Activated CD4-positive, alpha-beta memory T cell treated with anti-CD3 and anti-CD28 coated beads, Interleukin-2, amount 10 ng/mL, durations not matched to agents 7 days and 5 days (primary cell): ENCODE measurements around the gene R3HDM4. TPM values are rescaled to one million over a fixed set of nuclear protein-coding genes. Genes with fewer than 3 reads are reported as not detected.
"Not testable (repeated sequence)": the region's sequence is repeated elsewhere in the genome, so short reads cannot be mapped to it uniquely, and the experiment has no call there.

ENCODE experiments used
- CTCF ChIA-PET: fragments of 350-600 bp; sonication (Branson Sonifier 250); formaldehyde crosslinking; loops from one replicate; lab custom pipeline; 2021; ENCODE audit warnings: antibody characterized with exemption, inconsistent platforms; lab: Charles Lee
- POLR2A ChIA-PET: fragments of 350-600 bp; sonication (Branson Sonifier 250); formaldehyde crosslinking; loops from one replicate; lab custom pipeline; 2021; ENCODE audit warnings: antibody characterized with exemption; lab: Charles Lee
- DNase-seq: peaks from one replicate; pipeline ENCODE4 v3.0.0-alpha.2; 2020
- H3K27ac Mint-ChIP-seq: one replicate; pipeline ENCODE4 v1.8.0; 2021; ENCODE audit warnings: mild to moderate bottlenecking, mixed read lengths
- H3K27me3 Mint-ChIP-seq: one replicate; pipeline ENCODE4 v1.8.0; 2021; ENCODE audit warnings: mixed read lengths
- H3K36me3 Mint-ChIP-seq: one replicate; pipeline ENCODE4 v1.8.0; 2021; ENCODE audit warnings: low read depth, mixed read lengths
- H3K4me1 Mint-ChIP-seq: one replicate; pipeline ENCODE4 v1.8.0; 2021; ENCODE audit warnings: mixed read lengths
- H3K4me3 Mint-ChIP-seq: one replicate; pipeline ENCODE4 v1.8.0; 2021; ENCODE audit warnings: mild to moderate bottlenecking, mixed read lengths
- H3K9me3 Mint-ChIP-seq: one replicate; pipeline ENCODE4 v1.8.0; 2021; ENCODE audit warnings: mixed read lengths
- total RNA-seq, 2 experiments: library from RNA; stranded (reverse); gene quantifications; one replicate each; pipeline ENCODE4 v1.2.3, GENCODE V29; 2021

R3HDM4 gene
- 100 to 1,000 TPM; 111 to 116 TPM for total RNA-seq

DNA sequence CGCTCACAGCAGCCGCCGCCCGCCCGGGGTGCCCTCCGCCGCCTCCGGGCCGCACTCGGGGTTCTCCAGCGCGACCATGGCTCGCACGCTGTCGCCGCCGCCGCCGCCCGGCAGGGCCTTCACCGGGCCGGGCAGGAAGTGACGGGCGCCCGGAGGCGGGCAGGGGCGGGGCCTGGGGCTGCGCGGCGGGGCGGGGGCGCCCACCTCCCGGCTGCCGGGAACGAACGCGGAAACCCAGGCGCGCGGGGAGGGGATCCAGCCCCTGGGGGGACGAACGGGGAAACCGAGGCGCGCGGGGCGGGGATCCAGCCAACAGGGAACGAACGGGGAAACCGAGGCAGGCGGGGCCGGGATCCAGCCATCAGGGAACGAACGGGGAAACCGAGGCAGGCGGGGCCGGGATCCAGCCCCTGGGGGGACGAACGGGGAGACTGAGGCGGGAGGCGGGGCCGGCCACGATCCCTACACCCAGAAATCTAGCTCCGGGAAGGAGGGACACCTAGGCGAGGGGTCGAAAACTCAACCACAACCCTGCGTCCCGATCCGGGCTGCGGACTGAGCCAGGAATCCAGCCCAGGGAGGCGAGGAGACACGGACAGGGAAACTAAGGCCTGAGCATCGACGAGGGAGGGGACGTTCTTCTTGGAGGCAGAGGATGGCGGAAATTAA is at the start of gene R3HDM4:
TSS of gene R3HDM4 (minus strand) at position 140 of the 669 bp plus-strand sequence. CDS start at position 78, 62 bp downstream.
- Mint-ChIP-seq H3K36me3 (peaks cover 16% of the 10 kb centered on the region), H3K9me3 (no peaks in the 10 kb centered on the region)
- POLR2A ChIA-PET: interaction anchor here (0.7 to 2.5 kb wide), 4 partner anchors 20 to 139 kb away, joined by 3 to 8 read pairs (median 6); partner anchors contain the start of genes MED16 and RNU6-9

DNA sequence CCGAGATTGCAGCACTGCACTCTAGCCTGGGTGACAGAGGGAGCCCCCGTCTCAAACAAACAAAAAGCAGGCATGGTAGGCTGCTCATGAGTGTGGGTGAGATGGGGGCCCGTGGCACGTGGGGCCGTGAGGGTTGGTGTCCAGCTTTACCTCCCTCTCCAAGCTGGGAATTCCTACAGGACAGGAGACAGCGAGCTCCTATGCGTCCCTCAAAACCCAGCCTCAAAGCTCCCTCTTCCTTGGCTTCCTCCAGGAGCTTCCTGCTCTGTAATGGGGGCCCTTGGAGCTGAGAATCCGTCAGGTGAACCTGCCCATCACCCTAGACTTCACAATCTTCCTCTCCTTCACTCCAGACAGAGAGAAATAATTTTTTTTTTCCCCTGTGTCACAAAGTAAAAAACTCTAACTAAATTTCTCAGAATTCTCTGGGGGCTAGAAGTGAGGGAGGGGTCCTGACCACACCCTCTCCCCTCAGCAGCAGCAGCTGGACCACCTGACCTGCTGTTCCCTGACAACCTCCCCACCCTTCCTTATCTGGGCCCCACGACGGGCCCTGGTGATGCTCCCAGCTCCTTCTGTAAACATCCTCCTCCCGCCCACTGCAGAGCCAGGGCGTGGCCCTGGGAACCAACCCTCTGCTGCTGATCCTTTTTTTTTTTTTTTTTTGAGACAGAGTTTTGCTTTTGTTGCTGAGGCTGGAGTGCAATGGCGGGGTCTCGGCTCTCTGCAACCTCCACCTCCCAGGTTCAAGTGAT is 49.0 kb upstream of the R3HDM4 start:
- H3K4me1 Mint-ChIP-seq: peaks cover 15% of the 10 kb centered on the region
- H3K36me3 Mint-ChIP-seq: peaks cover 38% of the 10 kb centered on the region
- ChIA-PET POLR2A (interaction anchor here (0.5 to 1.0 kb wide), 3 partner anchors 22 to 293 kb away, joined by 3 read pairs; partner anchors contain the start of gene WDR18), CTCF (interaction anchor here (0.7 kb wide), 1 partner anchor 272 kb away, joined by 5 read pairs; no protein-coding TSS in a partner anchor)
- H3K27ac Mint-ChIP-seq: peak overlapping the region; percentile 58
- no peaks in the 10 kb centered on the region for H3K27me3 Mint-ChIP-seq
- DNase-seq: no peak
- H3K4me3 Mint-ChIP-seq: no peak overlapping the region
- H3K9me3 Mint-ChIP-seq: peaks cover 2% of the 10 kb centered on the region

More for the DNA sequence above, at the start of gene R3HDM4:
- Mint-ChIP-seq H3K4me3 (peak within 1 kb of the TSS; percentile 80), H3K27ac (peak within 1 kb of the TSS; percentile 86), H3K27me3 (peaks cover 5% of the 10 kb centered on the region), H3K4me1 (peaks cover 34% of the 10 kb centered on the region)
- peak; percentile 86 for DNase-seq
- CTCF ChIA-PET: interaction anchor here (0.6 to 4.3 kb wide), 2 partner anchors 10 to 50 kb away, joined by 3 to 35 read pairs; no protein-coding TSS in a partner anchor

- no peak for DNase-seq
- no peak overlapping the region for H3K27ac Mint-ChIP-seq
- ChIA-PET CTCF (no interaction called here), POLR2A (no interaction called here)
- H3K27me3 Mint-ChIP-seq: no peaks in the 10 kb centered on the region
- no peak overlapping the region for H3K4me3 Mint-ChIP-seq
- H3K9me3 Mint-ChIP-seq: peaks cover 2% of the 10 kb centered on the region
- peaks cover 15% of the 10 kb centered on the region for H3K4me1 Mint-ChIP-seq
- H3K36me3 Mint-ChIP-seq: peaks cover 26% of the 10 kb centered on the region
Observed at GRCh38 chr19:960601-960938, 47.6 kb upstream of the R3HDM4 start.

GRCh38 chr19:960020-960419 is 47.0 kb upstream of the R3HDM4 start:
- ChIA-PET CTCF (no interaction called here), POLR2A (no interaction called here)
- H3K9me3 Mint-ChIP-seq: peaks cover 2% of the 10 kb centered on the region

DNA sequence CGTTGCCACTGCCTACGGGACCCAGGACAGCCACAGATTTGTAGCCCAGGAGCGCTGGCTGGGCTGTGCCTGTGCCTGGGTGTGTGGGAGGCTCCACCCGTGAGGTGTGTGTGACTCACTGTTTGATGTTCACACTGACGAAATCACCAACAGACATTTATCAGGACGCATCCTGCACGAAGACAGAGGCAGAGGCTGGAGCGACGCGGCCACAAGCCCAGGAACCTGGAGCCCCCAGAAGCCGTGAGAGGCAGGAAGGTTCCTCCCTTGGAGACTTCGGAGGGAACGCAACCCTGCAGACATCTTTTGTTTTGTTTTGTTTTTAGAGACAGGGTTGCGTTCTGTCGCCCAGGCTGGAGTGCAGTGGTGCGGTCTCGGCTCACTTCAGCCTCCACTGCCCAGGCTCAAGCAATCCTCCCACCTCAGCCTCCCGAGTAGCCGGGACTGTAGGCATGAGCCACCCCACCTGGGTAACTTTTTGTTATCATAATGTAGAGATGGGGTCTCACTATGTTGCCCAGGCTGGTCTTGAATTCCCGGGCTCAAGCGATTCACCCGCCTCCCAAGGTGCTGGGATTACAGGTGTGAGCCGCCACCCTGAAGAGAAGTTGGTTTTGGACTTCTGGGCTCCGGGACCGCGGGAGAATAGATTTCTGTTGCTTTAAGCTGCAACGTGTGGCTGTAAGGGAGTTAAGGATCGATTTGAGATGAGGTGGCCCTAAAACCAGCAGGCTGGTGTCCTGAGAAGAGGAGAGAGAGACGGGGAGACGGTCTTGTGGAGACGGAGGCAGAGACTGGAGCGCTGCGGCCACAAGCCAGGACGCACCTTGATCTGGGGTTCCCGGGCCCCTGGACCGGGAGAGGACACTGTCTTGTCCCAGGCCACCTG is 46.2 kb upstream of the R3HDM4 start:
- peaks cover 13% of the 10 kb centered on the region for H3K36me3 Mint-ChIP-seq
- H3K4me3 Mint-ChIP-seq: no peak overlapping the region
- CTCF ChIA-PET: no interaction called here
- POLR2A ChIA-PET: no interaction called here
- peaks cover 11% of the 10 kb centered on the region for H3K4me1 Mint-ChIP-seq
- no peaks in the 10 kb centered on the region for H3K27me3 Mint-ChIP-seq
- H3K27ac Mint-ChIP-seq: peak overlapping the region; percentile 47
- H3K9me3 Mint-ChIP-seq: peaks cover 2% of the 10 kb centered on the region
- DNase-seq: peak; percentile 31

More at GRCh38 chr19:960020-960419, 47.0 kb upstream of the R3HDM4 start:
- Mint-ChIP-seq H3K27ac (no peak overlapping the region), H3K27me3 (no peaks in the 10 kb centered on the region), H3K36me3 (peaks cover 21% of the 10 kb centered on the region), H3K4me3 (no peak overlapping the region), H3K4me1 (peaks cover 11% of the 10 kb centered on the region)
- no peak for DNase-seq

DNA sequence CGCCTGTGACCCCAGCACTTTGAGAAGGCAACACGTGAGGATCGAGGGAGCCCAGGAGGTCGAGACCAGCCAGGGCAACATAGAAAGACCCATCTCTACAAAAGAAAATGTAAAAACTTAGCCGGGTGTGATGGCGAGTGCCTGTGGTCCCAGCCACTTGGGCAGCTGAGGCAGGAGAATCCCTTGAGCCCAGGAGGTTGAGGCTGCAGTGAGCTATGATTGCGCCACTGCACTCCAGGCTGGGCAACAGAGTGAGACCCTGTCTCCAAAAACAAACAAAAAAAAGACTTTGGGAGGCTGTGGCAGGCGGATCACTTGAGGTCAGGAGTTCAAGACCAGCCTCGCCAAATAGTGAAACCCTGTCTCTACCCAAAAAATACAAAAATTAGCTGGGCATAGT is 44.6 kb upstream of the R3HDM4 start:
- POLR2A ChIA-PET, CTCF ChIA-PET: not testable (repeated sequence)

DNA sequence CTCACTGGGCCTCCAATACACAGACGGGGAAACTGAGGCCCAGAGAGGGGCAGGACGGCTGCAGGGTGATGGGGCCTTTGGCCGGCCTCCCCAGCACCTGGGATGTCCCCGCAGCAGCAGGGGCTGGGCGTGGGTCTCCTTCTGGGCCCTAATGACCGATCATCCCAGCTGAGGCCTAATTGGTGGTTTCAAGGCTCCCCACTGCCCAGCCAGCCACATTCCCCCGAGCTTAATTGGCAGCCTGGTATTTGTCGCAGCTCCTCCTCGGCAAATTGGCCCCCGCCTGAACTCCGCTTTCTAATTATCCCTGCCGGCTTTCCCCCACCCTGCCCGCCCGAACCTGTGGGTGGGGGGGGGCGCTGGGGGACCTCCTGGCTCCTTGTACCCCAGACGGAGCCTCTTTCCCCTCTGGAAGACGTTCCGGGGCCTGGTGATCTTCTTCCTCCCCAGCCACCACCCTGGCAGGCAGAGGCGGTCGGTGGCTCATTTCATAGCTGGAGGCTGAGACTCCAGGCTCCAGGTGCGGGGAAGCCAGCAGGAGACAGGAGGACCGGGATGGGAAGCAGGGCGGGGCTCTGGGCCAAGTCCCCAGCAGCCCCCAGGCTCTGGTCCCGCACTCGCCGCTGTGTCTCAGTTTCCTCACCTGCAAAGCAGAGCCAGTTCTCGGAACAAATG is 43.9 kb upstream of the R3HDM4 start:
- Mint-ChIP-seq H3K4me1 (peaks cover 14% of the 10 kb centered on the region), H3K27ac (no peak overlapping the region), H3K36me3 (no peaks in the 10 kb centered on the region), H3K9me3 (no peaks in the 10 kb centered on the region), H3K4me3 (no peak overlapping the region), H3K27me3 (no peaks in the 10 kb centered on the region)
- POLR2A ChIA-PET: no interaction called here
- DNase-seq: no peak
- CTCF ChIA-PET: no interaction called here

More for the DNA sequence above, 44.6 kb upstream of the R3HDM4 start:
- not testable (repeated sequence) for DNase-seq, H3K4me3 Mint-ChIP-seq, H3K36me3 Mint-ChIP-seq, H3K27me3 Mint-ChIP-seq, H3K27ac Mint-ChIP-seq, H3K9me3 Mint-ChIP-seq
- H3K4me1 Mint-ChIP-seq: peaks cover 18% of the 10 kb centered on the region

DNA sequence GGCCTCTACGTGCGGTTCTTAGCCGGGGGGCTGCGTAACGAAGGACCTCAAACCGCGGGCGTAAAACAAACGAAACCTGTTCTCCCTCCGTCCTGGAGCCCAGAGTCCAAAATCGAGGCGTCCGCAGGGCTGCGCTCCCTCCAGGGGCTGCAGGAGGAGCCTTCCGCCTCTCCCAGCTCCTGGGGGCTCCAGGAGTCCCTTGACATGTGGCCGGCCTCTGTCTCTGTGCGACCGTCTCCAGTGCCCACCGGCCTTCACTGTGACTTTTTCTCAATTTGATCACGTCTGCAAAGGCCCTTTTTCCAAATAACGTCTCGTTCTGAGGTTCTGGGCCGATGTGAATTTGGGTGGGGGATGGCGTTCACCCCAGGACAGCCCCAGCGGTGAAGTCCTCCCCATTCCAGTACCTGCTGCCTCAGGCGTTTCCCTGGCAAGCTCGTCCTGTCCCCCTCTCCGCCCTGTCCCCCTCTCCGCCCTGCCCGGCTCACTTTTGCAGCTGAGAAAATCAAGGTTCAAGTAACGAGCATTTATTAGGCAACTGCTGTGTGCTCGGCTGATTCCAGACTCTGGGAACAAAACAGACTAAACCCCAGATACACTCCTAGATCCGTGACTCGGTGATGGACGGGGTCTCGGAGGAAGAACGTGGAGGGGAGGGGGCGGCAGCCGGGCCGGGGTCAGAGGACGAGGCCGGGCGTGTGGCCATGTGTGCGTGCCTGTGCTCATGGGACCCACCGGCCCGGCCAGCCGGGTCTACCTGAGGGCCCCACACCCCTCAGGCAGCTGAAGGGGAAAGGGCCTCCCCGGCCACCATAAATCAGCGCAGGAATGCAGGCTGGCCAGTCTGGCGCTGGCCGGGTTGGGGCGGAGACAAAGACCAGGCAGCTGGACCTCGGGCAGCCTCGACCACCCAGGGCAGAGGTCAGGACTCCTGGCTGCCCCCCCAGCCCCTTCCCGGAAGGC is 43.1 kb upstream of the R3HDM4 start:
- Mint-ChIP-seq H3K36me3 (no peaks in the 10 kb centered on the region), H3K27ac (no peak overlapping the region), H3K9me3 (no peaks in the 10 kb centered on the region), H3K4me1 (peaks cover 18% of the 10 kb centered on the region), H3K4me3 (no peak overlapping the region), H3K27me3 (no peaks in the 10 kb centered on the region)
- POLR2A ChIA-PET: no interaction called here
- no peak for DNase-seq
- CTCF ChIA-PET: no interaction called here

DNA sequence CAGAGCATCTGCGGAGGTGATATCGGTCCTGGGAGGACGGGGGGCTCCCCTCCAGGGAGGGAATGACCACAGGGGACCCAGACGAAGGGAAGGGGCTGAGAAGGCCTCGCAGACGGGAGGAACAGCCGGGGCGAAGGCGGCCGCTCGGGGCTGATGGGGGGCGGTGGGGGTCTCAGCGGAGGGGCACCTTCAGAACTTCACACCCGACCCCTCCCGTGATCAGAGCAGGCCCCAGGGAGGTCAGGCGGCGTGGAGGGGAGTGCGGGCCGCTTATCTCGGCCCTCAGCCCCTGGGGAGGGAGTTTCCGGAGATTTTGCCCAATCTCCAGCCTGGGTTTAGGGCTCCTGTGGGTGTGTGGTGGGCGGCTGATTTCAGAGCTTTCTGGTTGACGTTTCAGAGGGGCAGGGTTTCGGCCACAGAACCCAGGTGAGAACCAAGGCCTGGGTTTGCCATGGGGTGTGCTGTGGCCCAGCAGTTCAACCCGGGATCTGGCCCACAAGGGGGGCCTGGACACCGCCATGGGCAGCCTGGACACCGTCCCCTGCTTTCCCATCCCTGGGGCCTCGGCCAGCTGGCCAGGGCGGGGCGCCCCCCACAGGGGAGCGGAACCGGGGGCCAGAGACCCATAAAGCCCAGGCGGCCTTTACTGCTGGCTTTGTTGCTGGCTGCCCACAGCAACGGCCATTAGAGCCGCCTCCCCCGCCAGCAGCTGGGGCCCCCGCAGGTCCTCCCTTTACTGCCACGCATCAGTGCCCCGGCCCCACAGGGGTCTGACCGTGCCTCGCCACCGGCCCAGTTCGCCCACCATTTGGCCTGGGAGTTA is 41.9 kb upstream of the R3HDM4 start:
- ChIA-PET CTCF (interaction anchor here (0.6 kb wide), 1 partner anchor 46 kb away, joined by 5 read pairs; no protein-coding TSS in a partner anchor), POLR2A (no interaction called here)
- DNase-seq: no peak
- Mint-ChIP-seq H3K4me3 (no peak overlapping the region), H3K4me1 (peaks cover 20% of the 10 kb centered on the region), H3K9me3 (no peaks in the 10 kb centered on the region), H3K36me3 (no peaks in the 10 kb centered on the region), H3K27me3 (no peaks in the 10 kb centered on the region), H3K27ac (no peak overlapping the region)

DNA sequence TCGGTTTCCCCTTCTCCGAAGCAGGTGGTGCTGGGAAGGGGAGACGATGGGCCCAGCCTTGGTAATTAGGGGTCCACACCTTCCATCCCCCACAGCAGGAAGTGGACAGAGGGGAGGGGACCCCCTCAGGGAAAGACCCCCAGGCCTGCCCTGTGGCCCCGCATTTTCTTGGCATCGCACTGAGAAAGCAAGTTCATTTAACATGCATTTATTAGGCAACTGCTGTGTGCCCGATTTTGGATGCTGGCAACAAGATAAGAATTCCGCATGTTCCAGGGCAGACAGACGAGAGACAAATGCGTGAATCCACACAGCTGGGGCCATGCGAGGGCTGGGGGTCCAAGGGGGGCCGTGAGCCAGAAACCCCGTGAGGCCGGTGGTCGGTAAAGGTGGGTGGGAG is 41.3 kb upstream of the R3HDM4 start:
- DNase-seq: no peak
- H3K9me3 Mint-ChIP-seq: no peaks in the 10 kb centered on the region
- H3K27me3 Mint-ChIP-seq: no peaks in the 10 kb centered on the region
- no peaks in the 10 kb centered on the region for H3K36me3 Mint-ChIP-seq
- no peak overlapping the region for H3K27ac Mint-ChIP-seq
- H3K4me3 Mint-ChIP-seq: no peak overlapping the region
- POLR2A ChIA-PET: no interaction called here
- CTCF ChIA-PET: no interaction called here
- H3K4me1 Mint-ChIP-seq: peaks cover 20% of the 10 kb centered on the region
